ENCODE measurements around the gene C10orf67. TPM values are rescaled to one million over a fixed set of nuclear protein-coding genes. Genes with fewer than 3 reads are reported as not detected.
"Not testable (repeated sequence)": the region's sequence is repeated elsewhere in the genome, so short reads cannot be mapped to it uniquely, and the experiment has no call there.

Gene C10orf67
- total RNA-seq, 2 donors from 2014 or later = 0.39 to 0.84 TPM

DNA sequence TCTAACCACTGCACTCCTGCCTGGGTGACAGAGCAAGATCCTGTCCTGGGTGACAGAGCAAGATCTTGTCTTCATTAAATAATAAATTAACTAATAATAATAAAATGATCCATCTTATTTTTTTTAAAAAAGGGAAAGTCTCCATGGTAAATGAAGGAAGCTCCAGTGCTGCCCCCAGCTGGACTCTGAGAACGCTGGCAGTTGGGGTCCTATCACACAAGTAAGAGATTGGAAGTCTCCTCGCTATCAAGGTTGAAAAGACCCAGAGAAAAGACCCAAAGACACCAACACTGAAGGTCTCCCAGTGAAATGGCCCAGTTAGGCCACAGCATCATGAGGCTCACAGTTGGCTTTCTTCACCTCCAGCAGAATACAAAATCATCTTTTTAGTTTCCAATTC lies 13.8 kb upstream of the C10orf67 start:
- ATAC-seq (replicated peaks in 1 of 2) = no peak
- H3K27ac Mint-ChIP-seq = no peak overlapping the region
- H3K4me3 Mint-ChIP-seq = no peak overlapping the region
- H3K36me3 Mint-ChIP-seq (ENCODE audit: insufficient read depth in 2 of 2) = no peaks in the 10 kb centered on the region
- H3K4me1 Mint-ChIP-seq (ENCODE audit: low read depth) = peaks cover 23% of the 10 kb centered on the region
- peaks cover 0 to 3% of the 10 kb centered on the region in 2 donors for H3K9me3 Mint-ChIP-seq
- H3K27me3 Mint-ChIP-seq (ENCODE audit: low read depth) = no peaks in the 10 kb centered on the region
- no peak for DNase-seq

DNA sequence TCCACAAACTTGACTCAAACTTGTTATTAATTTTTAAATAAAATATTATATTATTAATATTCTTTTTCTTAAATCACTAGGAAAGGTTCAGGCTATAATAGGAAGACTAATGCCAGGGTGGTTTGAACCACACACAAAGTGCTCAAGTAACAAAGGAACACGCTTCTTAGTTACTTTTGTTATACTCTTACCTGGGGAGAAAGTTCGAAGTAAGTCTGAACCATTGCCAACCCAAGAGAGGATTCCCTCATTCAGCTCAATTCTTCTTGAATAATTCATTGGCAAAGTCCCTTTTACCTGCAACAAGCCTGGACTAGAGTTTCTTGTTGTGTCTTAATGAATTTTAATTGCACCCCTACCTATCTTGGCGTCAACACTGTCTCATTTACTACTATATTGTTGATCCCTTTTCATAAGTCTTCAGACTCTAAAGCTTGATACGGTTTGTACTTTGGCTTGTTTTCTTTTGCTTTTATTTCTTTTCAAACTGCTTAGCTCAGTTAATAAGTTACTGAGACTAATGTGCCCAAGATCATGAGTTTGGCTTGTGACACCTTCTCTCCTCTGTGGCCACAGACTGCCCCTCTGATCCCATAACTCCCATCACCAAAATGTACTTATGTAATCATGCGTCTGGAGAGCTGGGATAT lies 10.2 kb upstream of the C10orf67 start:
- Mint-ChIP-seq H3K36me3 (ENCODE audit: insufficient read depth in 2 of 2) (no peaks in the 10 kb centered on the region), H3K9me3 (no peaks in the 10 kb centered on the region), H3K4me3 (no peak overlapping the region), H3K27me3 (ENCODE audit: low read depth) (no peaks in the 10 kb centered on the region), H3K27ac (no peak overlapping the region), H3K4me1 (ENCODE audit: low read depth) (no peaks in the 10 kb centered on the region)
- no peak for DNase-seq
- ATAC-seq (replicated peaks in 1 of 2) = no peak

DNA sequence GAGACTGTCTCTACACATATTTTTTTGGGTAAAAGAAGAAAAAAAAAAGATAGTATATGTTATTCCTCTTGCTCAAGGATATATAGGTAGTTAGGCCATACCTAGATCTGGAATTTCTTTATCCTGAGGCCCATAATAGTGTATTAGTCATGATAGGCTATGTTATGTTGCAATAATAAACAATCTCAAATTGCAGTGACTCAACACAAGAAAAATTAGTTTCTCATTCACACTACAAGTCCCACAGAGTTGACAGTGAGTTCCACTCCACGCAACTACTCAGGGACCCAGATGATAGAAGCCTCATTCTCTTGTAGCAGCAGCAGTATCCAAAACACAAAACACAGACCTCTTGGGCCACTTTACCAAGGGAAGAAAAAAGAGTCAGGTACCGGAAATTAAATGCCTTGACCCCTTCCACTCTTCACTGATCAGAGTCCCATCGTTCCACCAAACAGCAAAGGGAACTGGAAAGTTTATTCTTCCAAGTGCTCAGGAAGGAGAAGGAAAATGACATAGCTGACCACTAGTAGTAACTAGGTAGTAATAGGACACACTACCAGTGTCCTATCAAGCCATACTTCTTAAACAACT lies 7.4 kb upstream of the C10orf67 start:
- H3K9me3 Mint-ChIP-seq = no peaks in the 10 kb centered on the region
- DNase-seq (no peak), ATAC-seq (replicated peaks in 1 of 2) (no peak)
- no peaks in the 10 kb centered on the region for H3K36me3 Mint-ChIP-seq (ENCODE audit: insufficient read depth in 2 of 2)
- no peak overlapping the region for H3K27ac Mint-ChIP-seq
- H3K4me3 Mint-ChIP-seq = no peak overlapping the region
- H3K4me1 Mint-ChIP-seq (ENCODE audit: low read depth) = no peaks in the 10 kb centered on the region
- H3K27me3 Mint-ChIP-seq (ENCODE audit: low read depth) = no peaks in the 10 kb centered on the region

DNA sequence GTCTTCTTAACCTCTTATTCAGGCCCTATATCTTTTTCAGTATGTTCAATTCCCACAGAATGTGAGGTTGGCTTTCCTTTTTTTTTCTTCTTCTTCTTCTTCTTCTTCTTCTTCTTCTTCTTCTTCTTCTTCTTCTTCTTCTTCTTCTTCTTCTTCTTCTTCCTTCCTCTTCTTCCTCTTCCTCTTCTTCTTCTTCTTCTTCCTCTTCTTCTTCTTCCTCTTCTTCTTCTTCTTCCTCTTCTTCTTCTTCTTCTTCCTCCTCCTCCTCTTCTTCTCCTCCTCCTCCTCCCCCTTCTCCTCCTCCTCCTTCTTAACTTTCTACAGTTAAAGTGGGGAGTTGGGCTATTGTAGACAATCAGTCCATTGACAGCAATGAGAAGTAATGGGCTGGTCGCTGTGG lies 6.1 kb upstream of the C10orf67 start:
- not testable (repeated sequence) for H3K4me3 Mint-ChIP-seq; H3K9me3 Mint-ChIP-seq; H3K36me3 Mint-ChIP-seq (ENCODE audit: insufficient read depth in 2 of 2); DNase-seq; ATAC-seq (replicated peaks in 1 of 2); H3K4me1 Mint-ChIP-seq (ENCODE audit: low read depth); H3K27me3 Mint-ChIP-seq (ENCODE audit: low read depth); H3K27ac Mint-ChIP-seq

DNA sequence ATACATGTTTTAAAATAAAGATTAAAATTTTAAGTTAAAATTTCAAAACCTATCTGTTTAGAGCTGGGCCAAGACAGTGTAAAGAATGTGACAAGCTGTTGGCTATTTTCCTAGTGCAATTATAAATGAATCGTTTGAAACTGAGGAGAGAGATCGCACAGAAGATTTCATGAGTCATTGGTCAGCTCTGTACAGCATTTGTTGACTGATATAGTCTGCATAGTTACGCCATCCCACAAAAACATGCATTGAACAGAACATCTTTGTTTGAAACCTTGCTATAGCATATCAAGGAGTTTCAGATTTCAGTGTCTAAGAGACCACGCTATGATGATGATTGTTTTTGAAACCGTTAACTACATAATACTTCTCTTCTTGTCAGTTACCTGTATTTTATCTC lies 1.3 kb upstream of the C10orf67 start:
- ATAC-seq (replicated peaks in 1 of 2) = peak; percentile 51 to 60
- Mint-ChIP-seq H3K27me3 (ENCODE audit: low read depth) (no peaks in the 10 kb centered on the region), H3K4me1 (ENCODE audit: low read depth) (peaks cover 34% of the 10 kb centered on the region), H3K9me3 (peaks cover 0 to 2% of the 10 kb centered on the region in 2 donors), H3K27ac (no peak overlapping the region), H3K36me3 (ENCODE audit: insufficient read depth in 2 of 2) (no peaks in the 10 kb centered on the region), H3K4me3 (no peak overlapping the region)
- DNase-seq = no peak

DNA sequence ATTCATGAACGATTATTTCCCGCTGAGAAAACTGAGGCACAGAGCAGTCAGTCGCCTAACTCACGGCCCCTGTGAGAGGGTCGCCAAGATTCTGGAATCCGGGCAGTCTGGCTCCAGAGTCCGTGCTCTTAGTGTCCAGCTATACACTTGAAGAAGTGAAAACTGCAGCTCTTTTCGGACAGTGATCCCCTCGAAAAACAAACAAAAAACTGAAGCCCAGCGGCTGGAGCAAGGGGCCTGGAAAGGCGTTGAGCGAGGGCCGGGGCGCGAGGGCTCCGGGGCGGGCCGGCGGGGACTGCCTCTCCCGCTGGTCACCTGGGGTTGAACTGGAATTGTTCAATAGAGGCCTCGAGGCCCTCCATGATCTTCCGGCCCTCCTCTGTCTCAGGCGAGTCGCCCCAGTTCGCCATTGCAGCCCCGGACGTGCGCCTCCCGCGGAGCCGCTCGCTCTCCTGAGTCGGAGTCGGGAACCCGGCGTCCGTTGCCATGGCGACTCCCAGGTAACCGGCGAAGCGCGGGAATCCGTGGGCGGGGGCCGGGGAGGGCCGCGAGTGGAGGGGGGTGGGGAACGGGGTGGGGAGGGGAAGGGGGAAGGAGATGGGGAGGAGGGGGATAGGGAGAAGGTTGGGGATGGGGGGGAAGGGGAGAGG lies 881 bp downstream of the C10orf67 start:
- peak; percentile 47 to 53 for ATAC-seq (replicated peaks in 1 of 2)
- peak overlapping the region; percentile 88 to 94 for H3K4me3 Mint-ChIP-seq
- H3K9me3 Mint-ChIP-seq = peaks cover 0 to 2% of the 10 kb centered on the region in 2 donors
- peaks cover 56% of the 10 kb centered on the region for H3K4me1 Mint-ChIP-seq (ENCODE audit: low read depth)
- no peaks in the 10 kb centered on the region for H3K27me3 Mint-ChIP-seq (ENCODE audit: low read depth)
- DNase-seq = peak; percentile 54 to 56
- no peaks in the 10 kb centered on the region for H3K36me3 Mint-ChIP-seq (ENCODE audit: insufficient read depth in 2 of 2)
- H3K27ac Mint-ChIP-seq = no peak overlapping the region

DNA sequence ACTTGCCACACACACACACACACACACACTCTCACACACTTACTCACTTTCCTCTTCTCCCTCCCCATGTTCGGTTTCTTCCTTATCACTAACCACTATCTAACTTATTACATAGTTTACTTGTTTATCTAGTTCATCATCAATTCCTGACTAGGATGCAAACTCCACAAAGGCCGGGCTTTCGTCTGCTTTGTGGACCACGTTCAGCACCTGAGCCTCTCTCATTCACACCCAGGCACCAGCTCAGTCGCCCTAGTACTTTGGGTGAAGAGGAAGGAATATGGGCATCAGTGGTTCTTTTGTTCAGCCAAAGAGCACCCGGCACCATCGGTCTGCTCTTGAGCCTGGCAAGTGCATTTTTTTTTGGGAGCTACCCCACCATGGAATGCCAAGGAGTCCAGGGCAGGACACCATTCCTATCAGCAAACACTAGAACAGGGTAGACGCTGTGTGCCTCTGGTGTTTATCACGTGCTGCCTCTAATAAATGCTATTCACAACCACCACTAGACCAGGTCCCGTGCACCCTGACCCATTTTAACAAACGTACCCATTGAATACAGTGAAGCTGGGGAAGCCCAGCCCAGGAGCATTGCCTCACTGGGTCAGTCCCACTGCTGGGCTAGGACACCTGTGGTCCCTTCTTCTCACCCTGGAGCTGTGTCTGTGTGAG lies 2.2 kb downstream of the C10orf67 start:
- ATAC-seq (replicated peaks in 1 of 2) (no peak), DNase-seq (no peak)
- Mint-ChIP-seq H3K4me1 (ENCODE audit: low read depth) (peaks cover 69% of the 10 kb centered on the region), H3K36me3 (ENCODE audit: insufficient read depth in 2 of 2) (no peaks in the 10 kb centered on the region), H3K4me3 (peak overlapping the region; percentile 31 to 59), H3K27ac (peak overlapping the region; percentile 71), H3K9me3 (peaks cover 0 to 2% of the 10 kb centered on the region in 2 donors), H3K27me3 (ENCODE audit: low read depth) (no peaks in the 10 kb centered on the region)

DNA sequence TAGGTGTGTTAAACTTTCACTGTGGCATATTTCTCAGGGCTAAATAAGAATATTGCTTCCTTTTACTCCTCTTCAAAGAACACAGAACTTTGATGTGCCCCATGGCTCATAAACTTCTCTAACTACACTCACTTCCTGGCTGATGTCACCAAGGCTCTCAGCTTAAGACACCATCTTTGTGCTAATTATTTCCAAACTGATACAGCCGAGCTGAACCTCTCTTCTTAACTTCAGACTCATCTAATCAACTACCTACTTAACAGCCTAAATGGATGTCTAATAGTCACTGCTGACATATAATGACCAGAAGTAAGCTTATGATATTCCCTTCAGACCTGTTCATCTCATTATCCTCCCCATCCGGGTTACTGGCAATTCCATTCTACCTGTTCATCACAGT lies 3.6 kb downstream of the C10orf67 start:
- DNase-seq = peak in 1 of 2 donors; percentile 18
- Mint-ChIP-seq H3K36me3 (ENCODE audit: insufficient read depth in 2 of 2) (no peaks in the 10 kb centered on the region), H3K9me3 (peaks cover 0 to 3% of the 10 kb centered on the region in 2 donors), H3K4me1 (ENCODE audit: low read depth) (peaks cover 82% of the 10 kb centered on the region), H3K27me3 (ENCODE audit: low read depth) (no peaks in the 10 kb centered on the region), H3K4me3 (peak overlapping the region in 1 of 2 donors; percentile 1), H3K27ac (peak overlapping the region; percentile 27)
- ATAC-seq (replicated peaks in 1 of 2) = peak; percentile 61 to 63

DNA sequence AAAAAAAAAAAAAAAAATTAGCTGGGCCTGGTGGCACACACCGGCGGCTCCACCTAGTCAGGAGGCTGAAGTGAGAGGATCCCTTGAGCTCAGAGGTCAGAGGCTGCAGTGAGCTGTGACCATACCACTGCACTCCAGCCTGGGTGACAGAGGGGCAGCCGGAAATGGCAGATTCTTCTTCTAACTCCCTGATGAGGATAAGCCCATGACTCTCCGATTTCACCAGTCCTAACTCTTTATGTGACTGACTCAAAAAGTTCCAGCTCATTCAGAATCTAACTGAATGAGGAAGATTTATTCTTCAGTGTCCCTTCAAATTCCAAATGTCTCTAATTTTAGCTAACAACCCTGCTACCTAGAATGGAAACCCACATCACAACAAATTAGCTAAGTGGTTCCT lies 4.2 kb downstream of the C10orf67 start:
- no peak for DNase-seq
- H3K27me3 Mint-ChIP-seq (ENCODE audit: low read depth) = no peaks in the 10 kb centered on the region
- H3K36me3 Mint-ChIP-seq (ENCODE audit: insufficient read depth in 2 of 2) = no peaks in the 10 kb centered on the region
- ATAC-seq (replicated peaks in 1 of 2) = no peak
- H3K4me1 Mint-ChIP-seq (ENCODE audit: low read depth) = peaks cover 86% of the 10 kb centered on the region
- peaks cover 0 to 6% of the 10 kb centered on the region in 2 donors for H3K9me3 Mint-ChIP-seq
- H3K4me3 Mint-ChIP-seq = no peak overlapping the region
- no peak overlapping the region for H3K27ac Mint-ChIP-seq

DNA sequence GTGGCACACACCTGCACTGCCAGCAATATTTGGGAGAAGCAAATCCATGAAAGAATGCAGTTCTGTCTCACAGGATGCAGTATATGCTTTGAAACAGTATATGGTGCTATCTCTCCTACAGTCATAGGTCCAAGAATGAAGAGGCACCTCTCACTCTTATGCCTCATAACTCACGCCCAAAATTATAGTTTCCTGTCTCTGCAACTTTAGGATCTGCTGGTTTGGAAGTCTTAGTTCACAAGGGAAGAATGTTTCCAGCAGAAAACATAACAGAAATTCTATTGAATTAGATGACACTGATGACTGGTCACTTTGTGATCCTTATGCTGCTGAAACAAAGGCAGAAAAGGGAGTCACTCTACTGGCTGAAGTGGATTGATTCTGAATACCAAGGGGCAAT lies 5.7 kb downstream of the C10orf67 start:
- ATAC-seq (replicated peaks in 1 of 2) = no peak
- H3K9me3 Mint-ChIP-seq = peaks cover 0 to 6% of the 10 kb centered on the region in 2 donors

DNA sequence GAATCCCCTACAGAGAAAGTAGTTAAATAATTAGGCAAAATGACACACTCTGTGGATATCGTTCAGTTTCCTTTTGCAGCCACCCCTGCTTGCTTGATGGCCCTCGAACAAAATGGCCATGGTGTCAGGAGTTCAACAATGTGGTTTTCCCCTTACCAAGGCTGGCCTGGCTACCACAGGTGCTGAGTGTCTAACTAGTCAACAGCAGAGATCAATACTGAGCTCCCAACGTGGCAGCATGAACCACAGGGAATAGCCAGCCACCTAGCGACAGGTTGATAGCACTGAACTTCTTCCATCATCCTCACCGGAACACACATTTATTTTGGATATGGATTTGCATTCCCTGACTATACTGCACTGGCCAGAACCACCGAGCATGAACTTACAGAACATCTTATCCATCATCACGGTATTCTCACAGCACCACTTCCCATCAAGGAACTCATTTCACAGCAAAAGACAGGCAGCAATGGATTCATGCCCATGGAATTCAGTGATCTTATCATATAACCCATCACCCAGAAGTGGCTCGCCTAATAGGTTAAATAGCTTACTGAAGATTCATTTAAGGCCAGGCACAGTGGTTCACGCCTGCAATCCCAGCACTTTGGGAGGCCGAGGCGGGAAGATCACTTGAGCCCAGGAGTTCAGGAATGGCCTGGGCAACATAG lies 6.3 kb downstream of the C10orf67 start:
- no peak for ATAC-seq (replicated peaks in 1 of 2)
- Mint-ChIP-seq H3K27ac (peak overlapping the region; percentile 31), H3K9me3 (peaks cover 0 to 6% of the 10 kb centered on the region in 2 donors), H3K4me1 (ENCODE audit: low read depth) (peaks cover 91% of the 10 kb centered on the region), H3K27me3 (ENCODE audit: low read depth) (no peaks in the 10 kb centered on the region), H3K4me3 (peak overlapping the region in 1 of 2 donors; percentile 29), H3K36me3 (ENCODE audit: insufficient read depth in 2 of 2) (no peaks in the 10 kb centered on the region)
- DNase-seq = no peak

More for the DNA sequence above, 5.7 kb downstream of the C10orf67 start:
- Mint-ChIP-seq H3K4me1 (ENCODE audit: low read depth) (peaks cover 91% of the 10 kb centered on the region), H3K36me3 (ENCODE audit: insufficient read depth in 2 of 2) (no peaks in the 10 kb centered on the region), H3K27ac (no peak overlapping the region), H3K27me3 (ENCODE audit: low read depth) (no peaks in the 10 kb centered on the region), H3K4me3 (no peak overlapping the region)
- DNase-seq = no peak

DNA sequence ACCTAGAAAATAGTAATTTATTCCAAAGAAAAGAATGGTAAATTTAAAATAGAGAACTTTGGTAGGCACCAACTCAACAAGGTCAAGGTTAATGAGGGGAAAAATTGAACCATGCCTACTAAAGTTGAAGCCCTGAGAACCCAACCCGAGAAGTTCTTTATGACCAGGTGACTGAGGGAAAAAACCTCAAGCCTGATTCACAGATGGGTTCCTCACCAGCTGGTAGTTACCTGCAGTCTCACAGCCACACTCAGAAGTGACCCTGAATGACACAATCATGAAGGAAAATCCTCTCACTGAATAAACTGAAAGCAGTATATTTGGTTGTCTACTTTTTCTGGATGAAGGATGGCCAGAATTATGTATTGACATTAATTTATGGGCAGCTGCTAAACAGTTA lies 7.0 kb downstream of the C10orf67 start:
- H3K36me3 Mint-ChIP-seq (ENCODE audit: insufficient read depth in 2 of 2) = no peaks in the 10 kb centered on the region
- ATAC-seq (replicated peaks in 1 of 2) = peak; percentile 63 to 65
- peak overlapping the region in 1 of 2 donors; percentile 29 for H3K4me3 Mint-ChIP-seq
- no peaks in the 10 kb centered on the region for H3K27me3 Mint-ChIP-seq (ENCODE audit: low read depth)
- peaks cover 0 to 6% of the 10 kb centered on the region in 2 donors for H3K9me3 Mint-ChIP-seq
- H3K4me1 Mint-ChIP-seq (ENCODE audit: low read depth) = peaks cover 86% of the 10 kb centered on the region
- DNase-seq = peak in 1 of 2 donors; percentile 43
- H3K27ac Mint-ChIP-seq = peak overlapping the region; percentile 31
